Fibroblast of mammary gland (primary cell): ENCODE data around the gene NEDD4L.
"Not testable (repeated sequence)": the region's sequence is repeated elsewhere in the genome, so short reads cannot be mapped to it uniquely, and the experiment has no call there.

Experiments
- DNase-seq: peaks from one replicate; pipeline ENCODE4 v3.0.0-alpha.2; 2010; ENCODE audit warnings: low read depth
- H3K4me3 ChIP-seq: 2 replicates; pipeline ENCODE4 v1.5.1; 2011; ENCODE audit warnings: low read depth, mild to moderate bottlenecking, low read length, moderate library complexity; ENCODE audit not compliant: control insufficient read depth
- TF ChIP-seq, protein P1 (sequence below): conservative IDR thresholded peaks from 2 replicates; pipeline ENCODE4 v1.5.1; 2011; ENCODE audit warnings: low read depth, low read length, inconsistent platforms; ENCODE audit not compliant: control insufficient read depth, insufficient read depth

The NEDD4L gene

DNA sequence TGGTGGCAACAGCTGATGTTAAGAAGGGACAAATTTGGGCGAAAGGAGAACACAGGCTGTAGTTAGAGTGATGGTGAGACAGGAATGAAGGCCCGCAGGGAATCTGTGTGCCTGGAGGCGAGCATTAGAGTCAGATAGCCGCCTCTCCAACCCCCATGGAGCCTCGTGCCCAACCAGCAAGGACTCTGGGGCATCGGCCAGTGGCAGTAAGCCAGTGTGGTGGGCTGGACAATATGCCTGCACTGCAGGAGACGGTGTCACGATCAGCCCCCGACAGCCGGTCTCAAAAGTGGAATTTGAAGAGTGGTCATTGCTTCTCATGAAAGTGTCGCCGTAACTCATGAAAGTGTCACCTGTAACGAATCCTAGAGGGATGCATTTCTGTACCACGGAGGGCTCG, 335.4 kb downstream of the NEDD4L start:
- H3K4me3 ChIP-seq: no peak overlapping the region
- TF ChIP-seq, protein P1, sequence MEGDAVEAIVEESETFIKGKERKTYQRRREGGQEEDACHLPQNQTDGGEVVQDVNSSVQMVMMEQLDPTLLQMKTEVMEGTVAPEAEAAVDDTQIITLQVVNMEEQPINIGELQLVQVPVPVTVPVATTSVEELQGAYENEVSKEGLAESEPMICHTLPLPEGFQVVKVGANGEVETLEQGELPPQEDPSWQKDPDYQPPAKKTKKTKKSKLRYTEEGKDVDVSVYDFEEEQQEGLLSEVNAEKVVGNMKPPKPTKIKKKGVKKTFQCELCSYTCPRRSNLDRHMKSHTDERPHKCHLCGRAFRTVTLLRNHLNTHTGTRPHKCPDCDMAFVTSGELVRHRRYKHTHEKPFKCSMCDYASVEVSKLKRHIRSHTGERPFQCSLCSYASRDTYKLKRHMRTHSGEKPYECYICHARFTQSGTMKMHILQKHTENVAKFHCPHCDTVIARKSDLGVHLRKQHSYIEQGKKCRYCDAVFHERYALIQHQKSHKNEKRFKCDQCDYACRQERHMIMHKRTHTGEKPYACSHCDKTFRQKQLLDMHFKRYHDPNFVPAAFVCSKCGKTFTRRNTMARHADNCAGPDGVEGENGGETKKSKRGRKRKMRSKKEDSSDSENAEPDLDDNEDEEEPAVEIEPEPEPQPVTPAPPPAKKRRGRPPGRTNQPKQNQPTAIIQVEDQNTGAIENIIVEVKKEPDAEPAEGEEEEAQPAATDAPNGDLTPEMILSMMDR: no peak
- DNase-seq: no peak

DNA sequence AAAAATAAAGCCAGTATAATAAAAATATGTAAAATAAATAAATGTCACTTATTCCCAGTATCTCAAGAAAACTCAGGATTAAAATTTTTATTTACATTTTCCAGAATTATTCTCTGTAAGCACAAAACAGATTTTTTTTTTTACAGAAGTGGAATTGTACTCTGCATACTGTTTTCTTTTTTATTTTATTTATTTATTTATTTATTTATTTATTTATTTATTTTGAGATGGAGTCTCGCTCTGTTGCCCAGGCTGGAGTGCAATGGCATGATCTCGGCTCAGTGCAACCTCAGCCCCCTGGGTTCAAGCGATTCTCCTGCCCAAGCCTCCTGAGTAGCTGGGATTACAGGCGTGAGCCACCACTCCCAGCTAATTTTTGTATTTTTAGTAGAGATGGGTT, 336.1 kb downstream of the NEDD4L start:
- DNase-seq, H3K4me3 ChIP-seq: not testable (repeated sequence)

DNA sequence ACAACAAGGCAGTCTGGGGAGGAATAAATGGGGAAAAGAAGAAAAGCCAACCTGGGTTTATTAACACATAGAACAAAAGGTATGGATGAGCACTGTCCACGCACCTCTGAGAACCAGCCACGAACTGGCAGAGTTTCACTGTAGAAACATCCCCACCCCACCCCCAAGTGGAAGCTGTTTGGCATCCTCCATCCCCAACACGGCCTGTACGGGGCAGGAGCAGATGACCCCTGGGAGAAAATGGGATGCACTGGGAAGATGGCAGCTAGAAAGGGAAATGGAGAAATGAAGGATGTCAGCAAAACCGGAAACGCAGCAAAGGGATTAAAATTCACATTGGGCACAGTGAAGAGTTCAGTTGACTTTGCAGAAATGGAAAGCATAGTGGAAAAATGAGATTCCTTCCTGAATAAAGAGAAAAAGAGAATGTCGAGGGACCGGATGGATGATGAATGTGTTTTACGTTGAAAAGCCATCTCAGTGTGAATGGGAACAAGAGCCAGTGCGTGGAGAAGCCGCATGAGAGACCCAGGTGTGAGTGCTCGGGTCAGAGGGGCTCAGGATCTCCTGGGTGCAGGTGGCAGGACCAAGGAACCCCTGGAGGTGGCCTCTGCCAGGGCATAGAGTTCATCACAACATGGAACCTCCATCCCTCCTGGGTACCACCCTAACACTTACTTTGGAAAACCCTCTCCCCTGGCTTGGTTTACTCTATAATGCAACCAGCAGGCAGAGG, 337.8 kb downstream of the NEDD4L start:
- DNase-seq: no peak
- no peak overlapping the region for H3K4me3 ChIP-seq
- TF ChIP-seq, protein P1: no peak

DNA sequence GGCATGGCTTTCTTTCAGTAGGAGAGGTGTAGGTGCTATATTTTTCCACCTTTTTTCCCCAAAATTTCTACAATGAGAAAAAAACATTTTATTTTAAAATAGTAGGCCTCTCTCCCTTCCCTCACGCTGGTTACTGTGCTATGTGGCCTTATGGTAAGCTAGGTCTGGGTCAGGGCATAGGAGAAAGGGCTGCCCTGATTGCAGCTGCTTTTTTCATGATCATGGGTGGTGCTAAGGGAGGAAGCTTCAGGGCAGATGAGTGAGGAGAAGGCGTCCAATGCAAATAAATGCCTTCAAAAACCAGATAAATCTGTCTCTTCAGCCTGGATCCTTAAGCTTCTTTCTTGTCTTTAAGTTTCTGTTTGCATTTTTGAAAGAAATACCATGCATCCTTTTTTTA, 338.4 kb downstream of the NEDD4L start:
- TF ChIP-seq, protein P1: no peak

DNA sequence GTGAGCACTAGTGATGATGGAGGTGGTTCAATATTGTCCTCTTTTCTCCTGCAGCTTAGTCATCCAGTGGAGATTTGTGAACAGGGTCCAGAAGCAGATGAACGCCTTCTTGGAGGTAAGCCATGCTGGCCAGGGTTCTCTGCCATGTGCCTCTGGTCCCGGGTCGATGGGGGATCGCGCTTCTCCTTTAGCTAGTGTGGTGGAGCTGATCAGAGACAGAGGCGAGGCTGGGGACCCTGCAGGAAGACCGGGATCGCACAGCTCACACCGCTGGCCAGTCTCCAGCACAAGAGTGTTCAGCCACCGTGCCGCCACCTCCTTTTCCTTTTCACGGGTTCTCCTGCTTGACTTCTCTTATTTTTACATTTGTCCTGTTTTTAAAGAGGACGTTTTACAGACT, 341.4 kb downstream of the NEDD4L start:
- TF ChIP-seq, protein P1: no peak
- H3K4me3 ChIP-seq: no peak overlapping the region
- no peak for DNase-seq

More for the DNA sequence above, 338.4 kb downstream of the NEDD4L start:
- DNase-seq: no peak
- no peak overlapping the region for H3K4me3 ChIP-seq

DNA sequence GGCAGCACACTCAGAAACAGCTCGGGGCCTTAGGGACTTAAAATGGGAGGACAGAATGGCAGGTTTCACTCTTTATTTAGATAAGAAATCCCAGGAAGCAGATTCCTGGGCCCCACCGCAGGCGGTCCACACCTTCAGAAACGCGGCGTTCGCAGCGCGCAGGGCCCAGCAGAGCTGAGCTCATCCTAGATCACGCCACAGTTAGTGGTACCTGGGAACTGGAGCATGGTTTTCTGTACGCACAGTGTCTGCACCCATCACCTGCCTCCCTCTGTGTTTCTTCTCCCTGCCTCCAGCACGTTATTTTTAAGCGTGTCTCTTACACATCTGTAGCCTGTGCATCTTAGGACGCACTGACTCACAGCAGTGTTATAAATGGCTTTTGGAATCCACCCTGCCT, 342.8 kb downstream of the NEDD4L start:
- no peak for DNase-seq
- TF ChIP-seq, protein P1: no peak
- H3K4me3 ChIP-seq: no peak overlapping the region

DNA sequence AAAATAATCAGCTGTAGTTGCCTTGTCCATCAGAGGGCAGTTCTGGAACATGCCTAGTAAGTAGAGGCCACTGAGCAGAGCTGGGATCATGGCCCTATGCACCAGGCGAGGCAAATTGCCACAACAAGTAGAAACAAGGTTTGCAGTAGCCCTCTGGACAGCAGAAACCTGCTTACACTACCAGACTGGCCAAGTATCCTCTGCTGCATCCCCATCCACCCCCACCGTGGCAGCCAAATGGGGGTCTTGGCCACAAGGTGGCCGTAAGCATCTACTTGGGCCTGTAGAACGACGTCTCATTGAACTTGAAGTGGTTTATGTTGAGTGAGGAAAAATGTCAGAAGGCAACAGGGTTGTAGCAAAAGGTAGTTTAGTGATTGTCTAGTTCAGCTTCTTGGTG, 343.7 kb downstream of the NEDD4L start:
- DNase-seq: no peak
- TF ChIP-seq, protein P1: no peak
- no peak overlapping the region for H3K4me3 ChIP-seq
